Effector memory CD4-positive, alpha-beta T cell (primary cell): ENCODE measurements around the gene MAPK8.

Source experiments
- DNase-seq, 3 donors: peaks; one replicate each; pipeline ENCODE4 v3.0.0-alpha.2; 2020
- H3K27ac ChIP-seq: 2 replicates; pipeline ENCODE4 v1.7.0; 2013; ENCODE audit warnings: mild to moderate bottlenecking, low read length, moderate library complexity; ENCODE audit not compliant: insufficient read depth, poor library complexity, severe bottlenecking
- H3K27me3 ChIP-seq: replicated peaks from 2 replicates; pipeline ENCODE4 v1.7.0; 2013; ENCODE audit warnings: mild to moderate bottlenecking, low read length; ENCODE audit not compliant: insufficient read depth, control insufficient read depth, poor library complexity, severe bottlenecking
- H3K36me3 ChIP-seq: 2 replicates; pipeline ENCODE4 v1.7.0; 2013; ENCODE audit warnings: mild to moderate bottlenecking, low read length, moderate library complexity; ENCODE audit not compliant: control insufficient read depth, insufficient read depth
- H3K4me1 ChIP-seq: 2 replicates; pipeline ENCODE4 v1.7.0; 2013; ENCODE audit warnings: low read length, mild to moderate bottlenecking; ENCODE audit not compliant: control insufficient read depth, insufficient read depth, poor library complexity, severe bottlenecking
- H3K4me3 ChIP-seq: 2 replicates; pipeline ENCODE4 v1.7.0; 2013; ENCODE audit warnings: low read length, low read depth, mild to moderate bottlenecking; ENCODE audit not compliant: insufficient read depth, poor library complexity, severe bottlenecking
- H3K9me3 ChIP-seq: 2 replicates; pipeline ENCODE4 v1.7.0; 2013; ENCODE audit warnings: mild to moderate bottlenecking, low read length, moderate library complexity; ENCODE audit not compliant: control insufficient read depth

The MAPK8 gene

GRCh38 chr10:48353246-48353645 lies 46.8 kb downstream of the MAPK8 start:
- H3K9me3 ChIP-seq = no peaks in the 10 kb centered on the region
- DNase-seq = no peak
- no peak overlapping the region for H3K27ac ChIP-seq

GRCh38 chr10:48357631-48358030 lies 51.2 kb downstream of the MAPK8 start:
- DNase-seq = no peak
- H3K36me3 ChIP-seq = no peaks in the 10 kb centered on the region

More at GRCh38 chr10:48353246-48353645, 46.8 kb downstream of the MAPK8 start:
- no peaks in the 10 kb centered on the region for H3K36me3 ChIP-seq
- H3K27me3 ChIP-seq = no peaks in the 10 kb centered on the region
- H3K4me1 ChIP-seq = no peaks in the 10 kb centered on the region
- no peak overlapping the region for H3K4me3 ChIP-seq

GRCh38 chr10:48358162-48358561 lies 51.7 kb downstream of the MAPK8 start:
- no peak for DNase-seq
- no peaks in the 10 kb centered on the region for H3K36me3 ChIP-seq
- H3K4me1 ChIP-seq = no peaks in the 10 kb centered on the region
- no peaks in the 10 kb centered on the region for H3K27me3 ChIP-seq
- no peak overlapping the region for H3K27ac ChIP-seq
- H3K9me3 ChIP-seq = no peaks in the 10 kb centered on the region
- no peak overlapping the region for H3K4me3 ChIP-seq

More at GRCh38 chr10:48357631-48358030, 51.2 kb downstream of the MAPK8 start:
- H3K9me3 ChIP-seq = no peaks in the 10 kb centered on the region
- H3K4me1 ChIP-seq = no peaks in the 10 kb centered on the region
- H3K27ac ChIP-seq = no peak overlapping the region
- H3K27me3 ChIP-seq = no peaks in the 10 kb centered on the region
- H3K4me3 ChIP-seq = no peak overlapping the region

- Histone ChIP-seq H3K36me3 (no peaks in the 10 kb centered on the region), H3K4me1 (no peaks in the 10 kb centered on the region), H3K27me3 (no peaks in the 10 kb centered on the region), H3K27ac (no peak overlapping the region), H3K9me3 (no peaks in the 10 kb centered on the region), H3K4me3 (no peak overlapping the region)
- DNase-seq = no peak
These were observed 52.4 kb downstream of the MAPK8 start for GRCh38 chr10:48358838-48359237.

GRCh38 chr10:48361176-48361575 lies 54.7 kb downstream of the MAPK8 start:
- no peaks in the 10 kb centered on the region for H3K36me3 ChIP-seq
- no peaks in the 10 kb centered on the region for H3K4me1 ChIP-seq
- no peaks in the 10 kb centered on the region for H3K27me3 ChIP-seq
- DNase-seq = no peak
- no peak overlapping the region for H3K27ac ChIP-seq
- no peaks in the 10 kb centered on the region for H3K9me3 ChIP-seq
- no peak overlapping the region for H3K4me3 ChIP-seq

- Histone ChIP-seq H3K27me3 (no peaks in the 10 kb centered on the region), H3K9me3 (no peaks in the 10 kb centered on the region), H3K4me1 (no peaks in the 10 kb centered on the region), H3K27ac (no peak overlapping the region), H3K36me3 (no peaks in the 10 kb centered on the region), H3K4me3 (no peak overlapping the region)
- no peak for DNase-seq
These were observed 57.3 kb downstream of the MAPK8 start for GRCh38 chr10:48363617-48364355.

- no peaks in the 10 kb centered on the region for H3K27me3 ChIP-seq
- no peak overlapping the region for H3K4me3 ChIP-seq
- no peaks in the 10 kb centered on the region for H3K9me3 ChIP-seq
- H3K4me1 ChIP-seq = no peaks in the 10 kb centered on the region
- H3K27ac ChIP-seq = no peak overlapping the region
- H3K36me3 ChIP-seq = no peaks in the 10 kb centered on the region
- DNase-seq = no peak
These were observed 58.4 kb downstream of the MAPK8 start for GRCh38 chr10:48364659-48365405.

GRCh38 chr10:48365668-48366067 lies 59.2 kb downstream of the MAPK8 start:
- no peak overlapping the region for H3K27ac ChIP-seq
- H3K4me1 ChIP-seq = no peaks in the 10 kb centered on the region
- no peak for DNase-seq
- H3K4me3 ChIP-seq = no peak overlapping the region
- no peaks in the 10 kb centered on the region for H3K9me3 ChIP-seq
- H3K27me3 ChIP-seq = no peaks in the 10 kb centered on the region
- no peaks in the 10 kb centered on the region for H3K36me3 ChIP-seq

GRCh38 chr10:48366261-48366660 lies 59.8 kb downstream of the MAPK8 start:
- no peaks in the 10 kb centered on the region for H3K9me3 ChIP-seq
- no peak overlapping the region for H3K4me3 ChIP-seq
- H3K27me3 ChIP-seq = no peaks in the 10 kb centered on the region
- H3K36me3 ChIP-seq = no peaks in the 10 kb centered on the region
- DNase-seq = no peak
- no peaks in the 10 kb centered on the region for H3K4me1 ChIP-seq
- no peak overlapping the region for H3K27ac ChIP-seq

- DNase-seq = no peak
- H3K36me3 ChIP-seq = no peaks in the 10 kb centered on the region
- H3K4me1 ChIP-seq = no peaks in the 10 kb centered on the region
- H3K27ac ChIP-seq = no peak overlapping the region
- H3K9me3 ChIP-seq = no peaks in the 10 kb centered on the region
- no peak overlapping the region for H3K4me3 ChIP-seq
- H3K27me3 ChIP-seq = no peaks in the 10 kb centered on the region
These were observed 63.0 kb downstream of the MAPK8 start for GRCh38 chr10:48369501-48369900.
